ENCODE results near the gene TMEFF2.

- TF ChIP-seq CTCF (IDR thresholded peaks at IDR 0.05; ENCODE audit: insufficient read depth, low read length, poor library complexity, severe bottlenecking) (no peak), EZH2phosphoT487 (conservative IDR thresholded peaks at IDR 0.05; ENCODE audit: low read length) (no peak)
Measured at GRCh38 chr2:192195548-192196418, 1.1 kb upstream of the TMEFF2 start.

All from SU-DHL-6 (cell line).